Astrocyte (in vitro differentiated cells and primary cell): Measurements from ENCODE around the gene ZNF526. TPM values are rescaled to one million over a fixed set of nuclear protein-coding genes. Genes with fewer than 3 reads are reported as not detected.
A peak's percentile ranks its signal among the peaks of the same experiment; 100 is the strongest.

Source experiments
- DNase-seq: peaks from one replicate; pipeline ENCODE4 v3.0.0-alpha.2; 2010; ENCODE audit warnings: low read depth
- FAIRE-seq: peaks from 2 replicates; lab custom pipeline; 2011; peaks lifted over from hg19 to GRCh38; lab: Jason Lieb, UNC
- H2AFZ ChIP-seq: 2 replicates; pipeline ENCODE4 v1.6.0; 2012; ENCODE audit warnings: low read depth, low read length, inconsistent platforms
- H3K27ac ChIP-seq: 2 replicates; pipeline ENCODE4 v1.5.1; 2011; ENCODE audit warnings: low read depth, low read length, inconsistent platforms
- H3K27me3 ChIP-seq: 2 replicates; pipeline ENCODE4 v1.6.0; 2011; ENCODE audit warnings: low read length, inconsistent platforms; ENCODE audit not compliant: insufficient read depth
- H3K36me3 ChIP-seq: 2 replicates; pipeline ENCODE4 v1.5.1; 2011; ENCODE audit warnings: low read length, inconsistent platforms; ENCODE audit not compliant: insufficient read depth
- H3K4me1 ChIP-seq: 2 replicates; pipeline ENCODE4 v1.5.1; 2011; ENCODE audit warnings: low read length, inconsistent platforms; ENCODE audit not compliant: insufficient read depth
- H3K4me2 ChIP-seq: 2 replicates; pipeline ENCODE4 v1.6.0; 2012; ENCODE audit warnings: low read length, inconsistent platforms
- H3K4me3 ChIP-seq: 2 replicates; pipeline ENCODE4 v1.5.1; 2011; ENCODE audit warnings: low read depth, mild to moderate bottlenecking, low read length, inconsistent platforms; ENCODE audit not compliant: insufficient read depth
- H3K79me2 ChIP-seq: 2 replicates; pipeline ENCODE4 v1.6.0; 2012; ENCODE audit warnings: mild to moderate bottlenecking, low read length, inconsistent platforms; ENCODE audit not compliant: insufficient read depth
- H3K9ac ChIP-seq: 2 replicates; pipeline ENCODE4 v1.6.0; 2012; ENCODE audit warnings: mild to moderate bottlenecking, low read length, inconsistent platforms
- H3K9me3 ChIP-seq: 2 replicates; pipeline ENCODE4 v1.5.1; 2012; ENCODE audit warnings: low read depth, mild to moderate bottlenecking, low read length, inconsistent platforms; ENCODE audit not compliant: insufficient read depth
- H4K20me1 ChIP-seq: 2 replicates; pipeline ENCODE4 v1.6.0; 2012; ENCODE audit warnings: low read length, inconsistent platforms; ENCODE audit not compliant: insufficient read depth
- H3K27ac Mint-ChIP-seq: one replicate; pipeline ENCODE4 v1.8.0; 2021; ENCODE audit warnings: mild to moderate bottlenecking, mixed read lengths; ENCODE audit not compliant: unreplicated experiment
- H3K27me3 Mint-ChIP-seq: one replicate; pipeline ENCODE4 v1.8.0; 2021; ENCODE audit warnings: low read depth, mixed read lengths; ENCODE audit not compliant: unreplicated experiment
- H3K36me3 Mint-ChIP-seq: one replicate; pipeline ENCODE4 v1.8.0; 2021; ENCODE audit warnings: low read depth, mixed read lengths; ENCODE audit not compliant: unreplicated experiment
- H3K4me1 Mint-ChIP-seq: one replicate; pipeline ENCODE4 v1.8.0; 2021; ENCODE audit warnings: low read depth, mixed read lengths; ENCODE audit not compliant: unreplicated experiment
- H3K4me3 Mint-ChIP-seq: one replicate; pipeline ENCODE4 v1.8.0; 2021; ENCODE audit warnings: mild to moderate bottlenecking, moderate library complexity, mixed read lengths; ENCODE audit not compliant: unreplicated experiment
- H3K9me3 Mint-ChIP-seq: one replicate; pipeline ENCODE4 v1.8.0; 2021; ENCODE audit warnings: mild to moderate bottlenecking, mixed read lengths; ENCODE audit not compliant: unreplicated experiment
- CTCF ChIP-seq: IDR thresholded peaks from 2 replicates; pipeline ENCODE4 v1.5.1; 2011; ENCODE audit warnings: low read depth, mild to moderate bottlenecking, inconsistent platforms, low read length, moderate library complexity; ENCODE audit not compliant: insufficient read depth
- EZH2 ChIP-seq: IDR thresholded peaks from 2 replicates; pipeline ENCODE4 v1.6.1; 2012; ENCODE audit warnings: mild to moderate bottlenecking, low read length, inconsistent platforms; ENCODE audit not compliant: insufficient read depth
- total RNA-seq: library from RNA; stranded (reverse); gene quantifications from 2 replicates; pipeline ENCODE4 v1.2.1, GENCODE V29; 2021

ZNF526 gene
- total RNA-seq, 1 donor from 2014 or later, result 20.2 TPM

GRCh38 chr19:42271861-42272534, 51.9 kb downstream of the ZNF526 start:
- peaks cover 14% of the 10 kb centered on the region for H3K36me3 Mint-ChIP-seq
- H3K27me3 ChIP-seq, result no peaks in the 10 kb centered on the region
- H4K20me1 ChIP-seq, result peaks cover 29% of the 10 kb centered on the region
- no peaks in the 10 kb centered on the region for H3K9me3 ChIP-seq
- H3K27ac ChIP-seq, result no peak overlapping the region
- H3K27me3 Mint-ChIP-seq, result no peaks in the 10 kb centered on the region
- H3K79me2 ChIP-seq, result peaks cover 77% of the 10 kb centered on the region
- TF ChIP-seq CTCF, result no peak
- no peak for TF ChIP-seq EZH2
- H3K9me3 Mint-ChIP-seq, result no peaks in the 10 kb centered on the region
- peak overlapping the region; percentile 95 for H3K9ac ChIP-seq
- H2AFZ ChIP-seq, result no peak overlapping the region
- H3K36me3 ChIP-seq, result peaks cover 6% of the 10 kb centered on the region
- H3K4me1 ChIP-seq, result peaks cover 35% of the 10 kb centered on the region
- H3K4me3 Mint-ChIP-seq, result no peak overlapping the region
- DNase-seq (no peak), FAIRE-seq (no peak)
- H3K4me3 ChIP-seq, result no peak overlapping the region
- no peak overlapping the region for H3K4me2 ChIP-seq
- peak overlapping the region; percentile 20 for H3K27ac Mint-ChIP-seq
- peaks cover 32% of the 10 kb centered on the region for H3K4me1 Mint-ChIP-seq

GRCh38 chr19:42272535-42272897, 52.4 kb downstream of the ZNF526 start:
- Mint-ChIP-seq H3K36me3 (peaks cover 14% of the 10 kb centered on the region), H3K4me1 (peaks cover 34% of the 10 kb centered on the region), H3K27ac (no peak overlapping the region), H3K9me3 (no peaks in the 10 kb centered on the region), H3K4me3 (no peak overlapping the region), H3K27me3 (no peaks in the 10 kb centered on the region)
- H3K79me2 ChIP-seq, result peaks cover 82% of the 10 kb centered on the region
- peaks cover 39% of the 10 kb centered on the region for H3K4me1 ChIP-seq
- H3K4me3 ChIP-seq, result no peak overlapping the region
- H2AFZ ChIP-seq, result no peak overlapping the region
- H3K27me3 ChIP-seq, result no peaks in the 10 kb centered on the region
- DNase-seq, result no peak
- H3K27ac ChIP-seq, result no peak overlapping the region
- H4K20me1 ChIP-seq, result peaks cover 34% of the 10 kb centered on the region
- H3K4me2 ChIP-seq, result no peak overlapping the region
- FAIRE-seq, result no peak
- H3K36me3 ChIP-seq, result peaks cover 6% of the 10 kb centered on the region
- no peak overlapping the region for H3K9ac ChIP-seq
- no peaks in the 10 kb centered on the region for H3K9me3 ChIP-seq
- TF ChIP-seq CTCF (no peak), EZH2 (no peak)

GRCh38 chr19:42272989-42273406, 52.9 kb downstream of the ZNF526 start:
- no peak for TF ChIP-seq CTCF
- TF ChIP-seq EZH2, result no peak
- Histone ChIP-seq H3K79me2 (peaks cover 87% of the 10 kb centered on the region), H3K36me3 (peaks cover 6% of the 10 kb centered on the region), H3K27me3 (no peaks in the 10 kb centered on the region), H3K27ac (no peak overlapping the region), H3K4me2 (no peak overlapping the region), H2AFZ (no peak overlapping the region), H3K4me1 (peaks cover 40% of the 10 kb centered on the region), H3K4me3 (no peak overlapping the region), H4K20me1 (peaks cover 39% of the 10 kb centered on the region), H3K9ac (no peak overlapping the region), H3K9me3 (no peaks in the 10 kb centered on the region)
- DNase-seq (no peak), FAIRE-seq (no peak)
- H3K27ac Mint-ChIP-seq, result no peak overlapping the region
- no peaks in the 10 kb centered on the region for H3K9me3 Mint-ChIP-seq
- H3K4me1 Mint-ChIP-seq, result peaks cover 33% of the 10 kb centered on the region
- H3K4me3 Mint-ChIP-seq, result no peak overlapping the region
- no peaks in the 10 kb centered on the region for H3K27me3 Mint-ChIP-seq
- peaks cover 14% of the 10 kb centered on the region for H3K36me3 Mint-ChIP-seq
